Stimulated activated naive CD8-positive, alpha-beta T cell treated with anti-CD3 and anti-CD28 coated beads, Interleukin-15, Interleukin-2, amounts not matched to agents 100 ng/mL and 50 ng/mL, for 24 hours (primary cell): ENCODE measurements around the gene SWT1.

Source experiments
- H3K27ac Mint-ChIP-seq: one replicate; pipeline ENCODE4 v1.8.0; 2021; ENCODE audit warnings: mild to moderate bottlenecking, mixed read lengths
- H3K27me3 Mint-ChIP-seq: one replicate; pipeline ENCODE4 v1.8.0; 2021; ENCODE audit warnings: mixed read lengths
- H3K36me3 Mint-ChIP-seq: one replicate; pipeline ENCODE4 v1.8.0; 2021; ENCODE audit warnings: low read depth, mixed read lengths
- H3K4me1 Mint-ChIP-seq: one replicate; pipeline ENCODE4 v1.8.0; 2021; ENCODE audit warnings: low read depth, mixed read lengths
- H3K4me3 Mint-ChIP-seq: one replicate; pipeline ENCODE4 v1.8.0; 2021; ENCODE audit warnings: mild to moderate bottlenecking, mixed read lengths
- H3K9me3 Mint-ChIP-seq: one replicate; pipeline ENCODE4 v1.8.0; 2021; ENCODE audit warnings: mixed read lengths

Gene SWT1

GRCh38 chr1:185279571-185279970 is 122.6 kb downstream of the SWT1 start:
- Mint-ChIP-seq H3K36me3 (peaks cover 12% of the 10 kb centered on the region), H3K9me3 (peaks cover 4% of the 10 kb centered on the region), H3K4me1 (peaks cover 41% of the 10 kb centered on the region), H3K4me3 (no peak overlapping the region), H3K27ac (no peak overlapping the region), H3K27me3 (no peaks in the 10 kb centered on the region)

- peaks cover 4% of the 10 kb centered on the region for H3K9me3 Mint-ChIP-seq
- peaks cover 48% of the 10 kb centered on the region for H3K4me1 Mint-ChIP-seq
- H3K27ac Mint-ChIP-seq: peak overlapping the region; percentile 37
- H3K36me3 Mint-ChIP-seq: peaks cover 12% of the 10 kb centered on the region
- no peaks in the 10 kb centered on the region for H3K27me3 Mint-ChIP-seq
- no peak overlapping the region for H3K4me3 Mint-ChIP-seq
These were observed 123.6 kb downstream of the SWT1 start for GRCh38 chr1:185280589-185280988.

GRCh38 chr1:185281245-185281644 is 124.3 kb downstream of the SWT1 start:
- peaks cover 4% of the 10 kb centered on the region for H3K9me3 Mint-ChIP-seq
- H3K36me3 Mint-ChIP-seq: peaks cover 12% of the 10 kb centered on the region
- peak overlapping the region; percentile 28 for H3K27ac Mint-ChIP-seq
- H3K4me3 Mint-ChIP-seq: no peak overlapping the region
- peaks cover 49% of the 10 kb centered on the region for H3K4me1 Mint-ChIP-seq
- H3K27me3 Mint-ChIP-seq: no peaks in the 10 kb centered on the region

GRCh38 chr1:185284116-185284515 is 127.1 kb downstream of the SWT1 start:
- H3K9me3 Mint-ChIP-seq: peaks cover 2% of the 10 kb centered on the region
- H3K36me3 Mint-ChIP-seq: peaks cover 14% of the 10 kb centered on the region
- no peak overlapping the region for H3K4me3 Mint-ChIP-seq
- H3K27me3 Mint-ChIP-seq: no peaks in the 10 kb centered on the region
- H3K4me1 Mint-ChIP-seq: peaks cover 49% of the 10 kb centered on the region
- no peak overlapping the region for H3K27ac Mint-ChIP-seq

- Mint-ChIP-seq H3K4me3 (no peak overlapping the region), H3K36me3 (peaks cover 14% of the 10 kb centered on the region), H3K9me3 (no peaks in the 10 kb centered on the region), H3K27ac (no peak overlapping the region), H3K4me1 (peaks cover 46% of the 10 kb centered on the region), H3K27me3 (no peaks in the 10 kb centered on the region)
These were observed 127.7 kb downstream of the SWT1 start for GRCh38 chr1:185284533-185285276.

GRCh38 chr1:185287451-185287850 is 130.5 kb downstream of the SWT1 start:
- H3K4me1 Mint-ChIP-seq: peaks cover 27% of the 10 kb centered on the region
- H3K27ac Mint-ChIP-seq: no peak overlapping the region
- H3K4me3 Mint-ChIP-seq: no peak overlapping the region

GRCh38 chr1:185288435-185288834 is 131.5 kb downstream of the SWT1 start:
- Mint-ChIP-seq H3K9me3 (no peaks in the 10 kb centered on the region), H3K4me3 (no peak overlapping the region), H3K27ac (no peak overlapping the region), H3K4me1 (peaks cover 22% of the 10 kb centered on the region), H3K36me3 (peaks cover 19% of the 10 kb centered on the region), H3K27me3 (no peaks in the 10 kb centered on the region)

More at GRCh38 chr1:185287451-185287850, 130.5 kb downstream of the SWT1 start:
- Mint-ChIP-seq H3K9me3 (no peaks in the 10 kb centered on the region), H3K27me3 (no peaks in the 10 kb centered on the region), H3K36me3 (peaks cover 12% of the 10 kb centered on the region)

GRCh38 chr1:185289880-185290279 is 132.9 kb downstream of the SWT1 start:
- Mint-ChIP-seq H3K27ac (no peak overlapping the region), H3K36me3 (peaks cover 33% of the 10 kb centered on the region), H3K9me3 (no peaks in the 10 kb centered on the region), H3K4me1 (peaks cover 18% of the 10 kb centered on the region), H3K4me3 (no peak overlapping the region), H3K27me3 (no peaks in the 10 kb centered on the region)

- no peaks in the 10 kb centered on the region for H3K9me3 Mint-ChIP-seq
- H3K4me3 Mint-ChIP-seq: no peak overlapping the region
- peaks cover 46% of the 10 kb centered on the region for H3K36me3 Mint-ChIP-seq
- H3K27me3 Mint-ChIP-seq: no peaks in the 10 kb centered on the region
- no peak overlapping the region for H3K27ac Mint-ChIP-seq
- peaks cover 11% of the 10 kb centered on the region for H3K4me1 Mint-ChIP-seq
These were observed 134.2 kb downstream of the SWT1 start for GRCh38 chr1:185291159-185291558.

GRCh38 chr1:185291652-185292051 is 134.7 kb downstream of the SWT1 start:
- H3K27ac Mint-ChIP-seq: no peak overlapping the region
- peaks cover 11% of the 10 kb centered on the region for H3K4me1 Mint-ChIP-seq

GRCh38 chr1:185292237-185292636 is 135.3 kb downstream of the SWT1 start:
- no peak overlapping the region for H3K27ac Mint-ChIP-seq
- H3K9me3 Mint-ChIP-seq: no peaks in the 10 kb centered on the region
- H3K4me3 Mint-ChIP-seq: no peak overlapping the region
- H3K36me3 Mint-ChIP-seq: peaks cover 56% of the 10 kb centered on the region
- H3K27me3 Mint-ChIP-seq: no peaks in the 10 kb centered on the region
- H3K4me1 Mint-ChIP-seq: peaks cover 11% of the 10 kb centered on the region

More at GRCh38 chr1:185291652-185292051, 134.7 kb downstream of the SWT1 start:
- H3K27me3 Mint-ChIP-seq: no peaks in the 10 kb centered on the region
- H3K36me3 Mint-ChIP-seq: peaks cover 51% of the 10 kb centered on the region
- H3K4me3 Mint-ChIP-seq: no peak overlapping the region
- no peaks in the 10 kb centered on the region for H3K9me3 Mint-ChIP-seq

- H3K9me3 Mint-ChIP-seq: no peaks in the 10 kb centered on the region
- H3K4me1 Mint-ChIP-seq: peaks cover 11% of the 10 kb centered on the region
- no peak overlapping the region for H3K4me3 Mint-ChIP-seq
- H3K27me3 Mint-ChIP-seq: no peaks in the 10 kb centered on the region
- peaks cover 68% of the 10 kb centered on the region for H3K36me3 Mint-ChIP-seq
- peak overlapping the region; percentile 28 for H3K27ac Mint-ChIP-seq
These were observed 137.1 kb downstream of the SWT1 start for GRCh38 chr1:185293967-185294542.

- H3K36me3 Mint-ChIP-seq: peaks cover 69% of the 10 kb centered on the region
- H3K4me3 Mint-ChIP-seq: no peak overlapping the region
These were observed 138.1 kb downstream of the SWT1 start for GRCh38 chr1:185295091-185295490.

GRCh38 chr1:185297982-185298381 is 141.0 kb downstream of the SWT1 start:
- no peak overlapping the region for H3K27ac Mint-ChIP-seq
- H3K27me3 Mint-ChIP-seq: no peaks in the 10 kb centered on the region
- peaks cover 89% of the 10 kb centered on the region for H3K36me3 Mint-ChIP-seq
- no peaks in the 10 kb centered on the region for H3K4me1 Mint-ChIP-seq
- H3K4me3 Mint-ChIP-seq: no peak overlapping the region
- H3K9me3 Mint-ChIP-seq: no peaks in the 10 kb centered on the region

More at GRCh38 chr1:185295091-185295490, 138.1 kb downstream of the SWT1 start:
- no peaks in the 10 kb centered on the region for H3K27me3 Mint-ChIP-seq
- H3K27ac Mint-ChIP-seq: no peak overlapping the region
- peaks cover 11% of the 10 kb centered on the region for H3K4me1 Mint-ChIP-seq
- no peaks in the 10 kb centered on the region for H3K9me3 Mint-ChIP-seq

- Mint-ChIP-seq H3K36me3 (peaks cover 89% of the 10 kb centered on the region), H3K9me3 (no peaks in the 10 kb centered on the region), H3K4me3 (no peak overlapping the region), H3K27me3 (no peaks in the 10 kb centered on the region), H3K27ac (no peak overlapping the region), H3K4me1 (no peaks in the 10 kb centered on the region)
These were observed 143.2 kb downstream of the SWT1 start for GRCh38 chr1:185300152-185300551.
